Left ventricle myocardium inferior (tissue), 1 donor: ENCODE data around the gene RFTN1. TPM values are rescaled to one million over a fixed set of nuclear protein-coding genes. Genes with fewer than 3 reads are reported as not detected.

Source experiments
- DNase-seq: peaks from one replicate; pipeline ENCODE4 v3.0.0-alpha.2; 2020
- H3K27ac ChIP-seq: fragments of 200-600 bp; replicated peaks from 2 replicates; pipeline ENCODE4 v1.8.0; 2021
- H3K27me3 ChIP-seq: fragments of 200-600 bp; 2 replicates; pipeline ENCODE4 v1.8.0; 2021; ENCODE audit warnings: low read depth
- H3K36me3 ChIP-seq: fragments of 200-600 bp; 2 replicates; pipeline ENCODE4 v1.8.0; 2021
- H3K4me1 ChIP-seq: fragments of 200-600 bp; 2 replicates; pipeline ENCODE4 v1.8.0; 2021
- H3K4me3 ChIP-seq: fragments of 200-600 bp; 2 replicates; pipeline ENCODE4 v1.8.0; 2021; ENCODE audit warnings: mild to moderate bottlenecking, moderate library complexity
- H3K9me3 ChIP-seq: fragments of 200-600 bp; replicated peaks from 2 replicates; pipeline ENCODE4 v1.8.0; 2021
- CTCF ChIP-seq: fragments of 200-600 bp; IDR thresholded peaks from 2 replicates; pipeline ENCODE4 v1.8.0; 2021; ENCODE audit warnings: antibody characterized with exemption, mild to moderate bottlenecking, borderline replicate concordance
- intact Hi-C: fragments of 100-400 bp; cut with micrococcal nuclease; formaldehyde crosslinking; loops from one replicate; pipeline ENCODE4 v1.11.0; 2022
- total RNA-seq: library from RNA; stranded (reverse); fragmentation: NEBNext Ultra II Directional; extraction: Animal tissue kit (Norgen Biotek cat#: 25700); gene quantifications from one replicate; pipeline ENCODE4 v1.2.1, GENCODE V29; 2021
- donor health status: DM: no; HTN: yes; CAD: no; lungs with severe emphysema.

RFTN1 gene
- total RNA-seq, 1 donor from 2014 or later, result 22.9 TPM

GRCh38 chr3:16482770-16483531 is 30.5 kb downstream of the RFTN1 start:
- Histone ChIP-seq H3K27ac (peak overlapping the region; percentile 58), H3K27me3 (no peaks in the 10 kb centered on the region), H3K4me1 (peaks cover 73% of the 10 kb centered on the region), H3K9me3 (no peaks in the 10 kb centered on the region), H3K36me3 (peaks cover 10% of the 10 kb centered on the region), H3K4me3 (no peak overlapping the region)
- no peak for TF ChIP-seq CTCF
- no peak for DNase-seq
- intact Hi-C loops, result no loop called here

GRCh38 chr3:16482194-16482769 is 31.2 kb downstream of the RFTN1 start:
- H3K4me3 ChIP-seq, result no peak overlapping the region
- no peak for TF ChIP-seq CTCF
- no peaks in the 10 kb centered on the region for H3K27me3 ChIP-seq
- intact Hi-C loops, result no loop called here
- H3K4me1 ChIP-seq, result peaks cover 74% of the 10 kb centered on the region
- peaks cover 3% of the 10 kb centered on the region for H3K36me3 ChIP-seq
- DNase-seq, result no peak
- peak overlapping the region; percentile 58 for H3K27ac ChIP-seq
- H3K9me3 ChIP-seq, result no peaks in the 10 kb centered on the region

GRCh38 chr3:16481546-16481897 is 32.0 kb downstream of the RFTN1 start:
- H3K4me1 ChIP-seq, result peaks cover 81% of the 10 kb centered on the region
- intact Hi-C loops, result no loop called here
- no peak for DNase-seq
- peak overlapping the region; percentile 58 for H3K27ac ChIP-seq
- no peaks in the 10 kb centered on the region for H3K27me3 ChIP-seq
- no peaks in the 10 kb centered on the region for H3K9me3 ChIP-seq
- H3K4me3 ChIP-seq, result no peak overlapping the region
- peaks cover 3% of the 10 kb centered on the region for H3K36me3 ChIP-seq
- TF ChIP-seq CTCF, result no peak

- H3K4me3 ChIP-seq, result no peak overlapping the region
- no peak for DNase-seq
- H3K27me3 ChIP-seq, result no peaks in the 10 kb centered on the region
- peaks cover 5% of the 10 kb centered on the region for H3K36me3 ChIP-seq
- peaks cover 87% of the 10 kb centered on the region for H3K4me1 ChIP-seq
- no peaks in the 10 kb centered on the region for H3K9me3 ChIP-seq
- TF ChIP-seq CTCF, result no peak
- peak overlapping the region; percentile 58 for H3K27ac ChIP-seq
- intact Hi-C loops, result no loop called here
Observed at GRCh38 chr3:16480861-16481545, 32.5 kb downstream of the RFTN1 start.

- peaks cover 6% of the 10 kb centered on the region for H3K36me3 ChIP-seq
- peak overlapping the region; percentile 54 for H3K27ac ChIP-seq
- DNase-seq, result no peak
Observed at GRCh38 chr3:16478516-16478915, 35.0 kb downstream of the RFTN1 start.

More at GRCh38 chr3:16478516-16478915, 35.0 kb downstream of the RFTN1 start:
- Histone ChIP-seq H3K9me3 (no peaks in the 10 kb centered on the region), H3K27me3 (no peaks in the 10 kb centered on the region), H3K4me3 (no peak overlapping the region), H3K4me1 (peaks cover 88% of the 10 kb centered on the region)
- intact Hi-C loops, result no loop called here
- TF ChIP-seq CTCF, result no peak
